Measurements from ENCODE around the gene RPUSD2.
A peak's percentile ranks its signal among the peaks of the same experiment; 100 is the strongest.

Gene RPUSD2

GRCh38 chr15:40569129-40569953, at the start of gene RPUSD2:
TSS of gene RPUSD2 (plus strand) at chr15:40569299. CDS start at chr15:40569338, 39 bp downstream.
- DNase-seq = peak; percentile 96

GRCh38 chr15:40523611-40524010, 45.5 kb upstream of the RPUSD2 start:
- DNase-seq = no peak

- no peak for DNase-seq
Measured at GRCh38 chr15:40525855-40526254, 43.2 kb upstream of the RPUSD2 start.

GRCh38 chr15:40528801-40529200, 40.3 kb upstream of the RPUSD2 start:
- DNase-seq = no peak

- no peak for DNase-seq
Measured at GRCh38 chr15:40533763-40534364, 35.2 kb upstream of the RPUSD2 start.

GRCh38 chr15:40534371-40534770, 34.7 kb upstream of the RPUSD2 start:
- DNase-seq = no peak

GRCh38 chr15:40536501-40536900, 32.6 kb upstream of the RPUSD2 start:
- DNase-seq = peak; percentile 73

GRCh38 chr15:40538976-40539375, 30.1 kb upstream of the RPUSD2 start:
- DNase-seq = no peak

GRCh38 chr15:40543082-40543481, 26.0 kb upstream of the RPUSD2 start:
- DNase-seq = no peak

- no peak for DNase-seq
Measured at GRCh38 chr15:40543631-40544294, 25.3 kb upstream of the RPUSD2 start.

GRCh38 chr15:40545457-40545856, 23.6 kb upstream of the RPUSD2 start:
- no peak for DNase-seq

GRCh38 chr15:40548610-40549009, 20.5 kb upstream of the RPUSD2 start:
- DNase-seq = no peak

GRCh38 chr15:40549894-40550293, 19.2 kb upstream of the RPUSD2 start:
- DNase-seq = no peak

- no peak for DNase-seq
Measured at GRCh38 chr15:40550341-40551037, 18.6 kb upstream of the RPUSD2 start.

GRCh38 chr15:40554161-40554525, 15.0 kb upstream of the RPUSD2 start:
- no peak for DNase-seq

- no peak for DNase-seq
Measured at GRCh38 chr15:40555876-40556275, 13.2 kb upstream of the RPUSD2 start.

- DNase-seq = no peak
Measured at GRCh38 chr15:40558952-40559742, 10.0 kb upstream of the RPUSD2 start.

- peak; percentile 29 for DNase-seq
Measured at GRCh38 chr15:40562691-40563090, 6.4 kb upstream of the RPUSD2 start.

GRCh38 chr15:40563426-40563825, 5.7 kb upstream of the RPUSD2 start:
- no peak for DNase-seq

GRCh38 chr15:40564591-40565332, 4.3 kb upstream of the RPUSD2 start, which contains the start of gene CCDC32:
TSS of gene CCDC32 (minus strand) at chr15:40565042. CDS start at chr15:40563015, 2,027 bp downstream.
- peak; percentile 98 for DNase-seq

All from right hindlimb (tissue), 1 donor.